Left lobe of liver (tissue), 2 donors: Measurements from ENCODE around the gene FLYWCH2. TPM values are rescaled to one million over a fixed set of nuclear protein-coding genes. Genes with fewer than 3 reads are reported as not detected.

Source experiments
- ATAC-seq: fragments of 200-7000 bp; cut with Tn5 transposase; one replicate; pipeline ENCODE4 v1.9.1; 2020; ENCODE audit warnings: mild to moderate bottlenecking, moderate library complexity
- DNase-seq: peaks from one replicate; pipeline ENCODE4 v3.0.0-alpha.2; 2020; ENCODE audit warnings: low spot score
- total RNA-seq: library from RNA; stranded (reverse); gene quantifications from one replicate; pipeline ENCODE4 v1.2.1, GENCODE V29; 2021
- donor health status: DM: no; HTN: no; CAD: no; lungs with moderate emphysema.
- donor health status: DM: no; HTN: yes; CAD: no.

Gene FLYWCH2
- total RNA-seq, 1 donor from 2014 or later, result 5.9 TPM

GRCh38 chr16:2852731-2853507 lies 30.1 kb upstream of the FLYWCH2 start:
- no peak for DNase-seq
- no peak for ATAC-seq

- no peak for ATAC-seq
- no peak for DNase-seq
These were observed 29.4 kb upstream of the FLYWCH2 start for GRCh38 chr16:2853531-2854073.

GRCh38 chr16:2854700-2855309 lies 28.2 kb upstream of the FLYWCH2 start:
- ATAC-seq (no peak), DNase-seq (no peak)

GRCh38 chr16:2855536-2855935 lies 27.5 kb upstream of the FLYWCH2 start:
- ATAC-seq, result no peak
- DNase-seq, result no peak

GRCh38 chr16:2856061-2856670 lies 26.8 kb upstream of the FLYWCH2 start:
- no peak for ATAC-seq
- no peak for DNase-seq

GRCh38 chr16:2856686-2857450 lies 26.1 kb upstream of the FLYWCH2 start:
- DNase-seq (no peak), ATAC-seq (no peak)

GRCh38 chr16:2857451-2858244 lies 25.4 kb upstream of the FLYWCH2 start, which contains the start of gene PRSS22:
Gene PRSS22, minus strand, starts transcription at chr16:2858170. Its CDS starts 66 bp downstream, at chr16:2858104.
- no peak for DNase-seq
- peak; percentile 40 for ATAC-seq

- DNase-seq (no peak), ATAC-seq (peak; percentile 48)
These were observed 24.6 kb upstream of the FLYWCH2 start for GRCh38 chr16:2858245-2859025.

GRCh38 chr16:2859686-2860265 lies 23.2 kb upstream of the FLYWCH2 start:
- ATAC-seq, result no peak
- DNase-seq, result no peak

- no peak for ATAC-seq
- no peak for DNase-seq
These were observed 22.0 kb upstream of the FLYWCH2 start for GRCh38 chr16:2860826-2861567.

- ATAC-seq (no peak), DNase-seq (no peak)
These were observed 17.4 kb upstream of the FLYWCH2 start for GRCh38 chr16:2865651-2866050.

- no peak for DNase-seq
- no peak for ATAC-seq
These were observed 16.6 kb upstream of the FLYWCH2 start for GRCh38 chr16:2866431-2866830.

- ATAC-seq (no peak), DNase-seq (no peak)
These were observed 15.4 kb upstream of the FLYWCH2 start for GRCh38 chr16:2867661-2867986.

GRCh38 chr16:2867987-2868789 lies 14.8 kb upstream of the FLYWCH2 start:
- DNase-seq, result peak; percentile 88
- peak; percentile 98 for ATAC-seq

GRCh38 chr16:2871926-2872325 lies 11.1 kb upstream of the FLYWCH2 start:
- no peak for ATAC-seq
- DNase-seq, result no peak

- ATAC-seq, result no peak
- DNase-seq, result no peak
These were observed 8.7 kb upstream of the FLYWCH2 start for GRCh38 chr16:2874032-2874911.
